HEK293T (cell line): ENCODE data around the gene SPATA32.

Experiments
- CTCF ChIA-PET: fragments of 350-600 bp; formaldehyde crosslinking; extraction: SDS; loops from one replicate; lab custom pipeline; 2021; ENCODE audit warnings: antibody characterized with exemption, inconsistent platforms; lab: Yijun Ruan, JAX
- POLR2A ChIA-PET: fragments of 350-600 bp; formaldehyde crosslinking; extraction: SDS; loops from one replicate; lab custom pipeline; 2020; ENCODE audit warnings: antibody characterized with exemption, inconsistent platforms; lab: Yijun Ruan, JAX
- DNase-seq: peaks from one replicate; pipeline ENCODE4 v3.0.0; 2012; ENCODE audit warnings: mixed read lengths; ENCODE audit errors: extremely low spot score
- ARNT ChIP-seq: fragments of 450-650 bp; IDR thresholded peaks from 2 replicates; pipeline ENCODE4 v1.6.1; 2017; ENCODE audit warnings: mild to moderate bottlenecking
- BHLHE40 ChIP-seq: fragments of 450-650 bp; IDR thresholded peaks from 2 replicates; pipeline ENCODE4 v1.6.1; 2016; ENCODE audit warnings: mild to moderate bottlenecking, moderate library complexity, borderline replicate concordance
- CTBP1 ChIP-seq: fragments of 450-650 bp; IDR thresholded peaks from 2 replicates; pipeline ENCODE4 v1.6.1; 2016; ENCODE audit warnings: borderline replicate concordance
- ELF4 ChIP-seq: fragments of 450-650 bp; IDR thresholded peaks from 2 replicates; pipeline ENCODE4 v1.6.1; 2017; ENCODE audit warnings: antibody characterized with exemption
- FOXA1 ChIP-seq: fragments of 450-650 bp; IDR thresholded peaks from 2 replicates; pipeline ENCODE4 v1.6.1; 2016; ENCODE audit warnings: mild to moderate bottlenecking
- FOXK2 ChIP-seq: fragments of 450-650 bp; IDR thresholded peaks from 2 replicates; pipeline ENCODE4 v1.6.1; 2016; ENCODE audit warnings: mild to moderate bottlenecking
- FOXM1 ChIP-seq: fragments of 450-650 bp; IDR thresholded peaks from 2 replicates; pipeline ENCODE4 v1.6.1; 2017; ENCODE audit warnings: mild to moderate bottlenecking, borderline replicate concordance
- HDGF ChIP-seq: fragments of 450-650 bp; IDR thresholded peaks from 2 replicates; pipeline ENCODE4 v1.6.1; 2017; ENCODE audit warnings: antibody characterized with exemption, borderline replicate concordance
- L3MBTL2 ChIP-seq: fragments of 450-650 bp; conservative IDR thresholded peaks from 2 replicates; pipeline ENCODE4 v1.6.1; 2016; ENCODE audit warnings: mild to moderate bottlenecking
- LEF1 ChIP-seq: fragments of 450-650 bp; IDR thresholded peaks from 2 replicates; pipeline ENCODE4 v1.6.1; 2017; ENCODE audit warnings: mild to moderate bottlenecking, borderline replicate concordance
- NFRKB ChIP-seq: fragments of 450-650 bp; IDR thresholded peaks from 2 replicates; pipeline ENCODE4 v1.6.1; 2016; ENCODE audit warnings: mild to moderate bottlenecking, moderate library complexity
- PKNOX1 ChIP-seq: fragments of 450-650 bp; IDR thresholded peaks from 2 replicates; pipeline ENCODE4 v1.6.1; 2016
- SP1 ChIP-seq: fragments of 450-650 bp; IDR thresholded peaks from 2 replicates; pipeline ENCODE4 v1.6.1; 2017
- SUZ12 ChIP-seq: fragments of 450-650 bp; IDR thresholded peaks from 2 replicates; pipeline ENCODE4 v1.6.1; 2016; ENCODE audit warnings: mild to moderate bottlenecking
- TARDBP ChIP-seq: fragments of 450-650 bp; IDR thresholded peaks from 2 replicates; pipeline ENCODE4 v1.6.1; 2016
- ZNF384 ChIP-seq: fragments of 450-650 bp; IDR thresholded peaks from 2 replicates; pipeline ENCODE4 v1.6.1; 2016

The SPATA32 gene

GRCh38 chr17:45290269-45290765, 28.4 kb upstream of the SPATA32 start:
- DNase-seq = no peak
- CTCF ChIA-PET = no interaction called here
- POLR2A ChIA-PET = no interaction called here
- TF ChIP-seq ARNT = no peak
- no peak for TF ChIP-seq LEF1
- no peak for TF ChIP-seq NFRKB
- TF ChIP-seq FOXM1 = no peak
- TF ChIP-seq PKNOX1 = no peak
- TF ChIP-seq TARDBP = no peak
- TF ChIP-seq SP1 = no peak
- no peak for TF ChIP-seq FOXK2
- TF ChIP-seq BHLHE40 = no peak
- no peak for TF ChIP-seq HDGF

- no peak for DNase-seq
- ChIA-PET POLR2A (no interaction called here), CTCF (no interaction called here)
- TF ChIP-seq ELF4 (no peak), SP1 (no peak), NFRKB (no peak), PKNOX1 (no peak)
These were observed 27.7 kb upstream of the SPATA32 start for GRCh38 chr17:45289301-45290268.

- CTCF ChIA-PET = interaction anchor here (0.9 kb wide), 1 partner anchor 12 kb away, joined by 4 read pairs; no protein-coding TSS in a partner anchor
- no peak for DNase-seq
- no peak for TF ChIP-seq ELF4
- no peak for TF ChIP-seq SUZ12
- no peak for TF ChIP-seq CTBP1
- no peak for TF ChIP-seq PKNOX1
- TF ChIP-seq ARNT = no peak
- TF ChIP-seq FOXM1 = no peak
- TF ChIP-seq SP1 = no peak
- TF ChIP-seq BHLHE40 = no peak
- no peak for TF ChIP-seq FOXA1
- TF ChIP-seq LEF1 = no peak
- POLR2A ChIA-PET = no interaction called here
These were observed 26.9 kb upstream of the SPATA32 start for GRCh38 chr17:45288825-45289224.

GRCh38 chr17:45287526-45288500, 25.9 kb upstream of the SPATA32 start:
- CTCF ChIA-PET = interaction anchor here (0.9 to 1.4 kb wide), 3 partner anchors 10 to 19 kb away, joined by 3 to 7 read pairs (median 4); no protein-coding TSS in a partner anchor
- POLR2A ChIA-PET = interaction anchor here (0.8 to 1.6 kb wide), 3 partner anchors 23 to 86 kb away, joined by 3 read pairs; no protein-coding TSS in a partner anchor

GRCh38 chr17:45286286-45286685, 24.4 kb upstream of the SPATA32 start:
- ChIA-PET POLR2A (interaction anchor here (1.6 kb wide), 1 partner anchor 88 kb away, joined by 3 read pairs; no protein-coding TSS in a partner anchor), CTCF (interaction anchor here (1.2 kb wide), 1 partner anchor 9 kb away, joined by 7 read pairs; no protein-coding TSS in a partner anchor)
- no peak for TF ChIP-seq FOXM1
- TF ChIP-seq NFRKB = no peak
- no peak for TF ChIP-seq TARDBP
- no peak for TF ChIP-seq L3MBTL2
- no peak for TF ChIP-seq ARNT
- TF ChIP-seq FOXK2 = no peak
- DNase-seq = no peak

More at GRCh38 chr17:45287526-45288500, 25.9 kb upstream of the SPATA32 start:
- DNase-seq = no peak
- TF ChIP-seq FOXK2 (no peak), ZNF384 (no peak)
